ENCODE data around the gene ZCCHC2.

ZCCHC2 gene

DNA sequence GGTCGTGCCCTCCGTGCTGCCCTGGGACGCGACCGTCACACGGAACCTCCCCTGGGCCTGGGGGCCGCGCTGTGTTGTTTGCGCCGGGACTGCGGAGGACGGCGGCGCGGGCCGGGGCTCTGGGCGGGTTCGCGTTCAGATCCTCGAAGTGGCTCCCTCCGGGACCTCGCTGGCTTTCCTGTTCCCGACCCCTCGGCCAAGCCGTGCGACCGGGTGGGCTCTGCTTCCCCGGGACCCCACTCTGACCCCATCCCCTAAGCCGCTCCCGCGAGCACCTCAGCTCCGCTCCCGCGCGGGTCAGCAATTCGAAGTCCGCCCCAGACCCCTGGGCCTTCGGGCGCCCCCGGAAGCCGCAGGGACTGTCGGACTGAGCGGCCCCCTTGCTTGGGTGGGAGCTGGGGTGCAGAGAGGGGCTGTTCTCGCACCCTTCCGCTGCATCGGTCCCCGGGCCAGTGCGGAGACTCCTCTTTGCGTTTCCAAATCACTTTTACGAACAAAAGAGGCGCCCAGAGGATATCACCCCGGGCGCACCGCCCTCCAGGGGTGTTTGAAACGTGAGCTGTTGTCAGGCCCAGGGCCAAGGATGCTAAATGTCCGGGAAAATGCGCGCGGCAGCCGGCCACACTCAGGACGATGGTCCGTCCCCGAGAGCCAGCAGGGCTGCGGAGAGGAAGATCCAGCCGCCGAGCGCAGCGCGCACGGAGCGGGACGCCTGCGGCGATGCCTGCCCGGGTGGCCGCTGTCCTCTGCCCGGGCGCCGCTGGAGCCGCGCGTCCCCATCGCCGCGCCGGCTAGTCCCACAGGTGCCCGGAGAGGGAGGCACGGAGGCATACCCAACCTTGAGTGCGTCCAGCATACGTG is 73.5 kb downstream of the ZCCHC2 start:
- H3K79me2 ChIP-seq (ENCODE audit: insufficient read depth, low read length), result no peaks in the 10 kb centered on the region
- H2AFZ ChIP-seq (ENCODE audit: low read depth, low read length, severe bottlenecking), result no peak overlapping the region
- H3K9me2 ChIP-seq (replicated peaks; ENCODE audit: insufficient read depth, low read length), result no peaks in the 10 kb centered on the region
- H3K36me3 ChIP-seq (ENCODE audit: low read length), result no peaks in the 10 kb centered on the region
- no peaks in the 10 kb centered on the region for H3K27me3 ChIP-seq (ENCODE audit: low read length)
- no peak overlapping the region for H3K4me2 ChIP-seq (ENCODE audit: low read depth, low read length, poor library complexity, severe bottlenecking)
- no peaks in the 10 kb centered on the region for H3F3A ChIP-seq (ENCODE audit: insufficient read depth)
- H3K4me3 ChIP-seq (ENCODE audit: insufficient read depth, low read length, poor library complexity, severe bottlenecking), result no peak overlapping the region
- no peak overlapping the region for H3K27ac ChIP-seq (ENCODE audit: low read depth, low read length)
- H4K20me1 ChIP-seq (ENCODE audit: low read depth, low read length), result no peaks in the 10 kb centered on the region
- H3K9ac ChIP-seq (ENCODE audit: low read length), result no peak overlapping the region
- no peak for TF ChIP-seq EZH2phosphoT487 (conservative IDR thresholded peaks at IDR 0.05; ENCODE audit: low read length)
- TF ChIP-seq CTCF (IDR thresholded peaks at IDR 0.05; ENCODE audit: insufficient read depth, low read length, poor library complexity, severe bottlenecking), result no peak
- peaks cover 4% of the 10 kb centered on the region; the same call in 1 of the 2 replicates for H3K9me3 ChIP-seq (ENCODE audit: insufficient read depth, low read length)

- no peaks in the 10 kb centered on the region for H3K9me2 ChIP-seq (replicated peaks; ENCODE audit: insufficient read depth, low read length)
- no peak overlapping the region for H3K4me3 ChIP-seq (ENCODE audit: insufficient read depth, low read length, poor library complexity, severe bottlenecking)
- no peak for TF ChIP-seq CTCF (IDR thresholded peaks at IDR 0.05; ENCODE audit: insufficient read depth, low read length, poor library complexity, severe bottlenecking)
- TF ChIP-seq EZH2phosphoT487 (conservative IDR thresholded peaks at IDR 0.05; ENCODE audit: low read length), result no peak
- no peaks in the 10 kb centered on the region for H4K20me1 ChIP-seq (ENCODE audit: low read depth, low read length)
- no peak overlapping the region for H3K4me2 ChIP-seq (ENCODE audit: low read depth, low read length, poor library complexity, severe bottlenecking)
- no peak overlapping the region for H3K27ac ChIP-seq (ENCODE audit: low read depth, low read length)
- no peaks in the 10 kb centered on the region for H3K79me2 ChIP-seq (ENCODE audit: insufficient read depth, low read length)
- H3K36me3 ChIP-seq (ENCODE audit: low read length), result no peaks in the 10 kb centered on the region
- H2AFZ ChIP-seq (ENCODE audit: low read depth, low read length, severe bottlenecking), result no peak overlapping the region
- H3K27me3 ChIP-seq (ENCODE audit: low read length), result no peaks in the 10 kb centered on the region
- no peak overlapping the region for H3K9ac ChIP-seq (ENCODE audit: low read length)
- H3K9me3 ChIP-seq (ENCODE audit: insufficient read depth, low read length), result no peaks in the 10 kb centered on the region
- H3F3A ChIP-seq (ENCODE audit: insufficient read depth), result no peaks in the 10 kb centered on the region
Measured at GRCh38 chr18:62601871-62602270, 79.0 kb downstream of the ZCCHC2 start.

DNA sequence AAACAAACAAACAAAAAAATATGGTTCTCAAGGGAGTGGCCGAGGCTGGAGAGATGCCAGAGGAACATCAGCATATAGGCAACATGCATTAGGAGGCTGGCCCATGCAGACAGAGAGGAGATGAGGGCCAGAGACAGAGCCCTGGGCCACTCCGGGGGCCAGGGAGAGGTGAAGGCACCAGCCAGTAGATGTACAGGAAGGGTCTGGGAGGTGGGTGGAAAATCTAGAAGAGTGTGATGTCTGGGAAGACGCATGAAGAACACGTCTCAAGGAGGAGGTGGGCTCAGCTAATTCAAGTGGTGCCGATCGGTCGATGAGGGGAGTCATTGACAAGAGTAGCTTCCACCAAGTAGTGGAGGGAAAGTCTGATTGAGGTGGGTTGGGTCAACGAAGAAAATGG is 79.9 kb downstream of the ZCCHC2 start:
- no peaks in the 10 kb centered on the region for H3F3A ChIP-seq (ENCODE audit: insufficient read depth)
- H3K79me2 ChIP-seq (ENCODE audit: insufficient read depth, low read length), result no peaks in the 10 kb centered on the region
- no peak for TF ChIP-seq CTCF (IDR thresholded peaks at IDR 0.05; ENCODE audit: insufficient read depth, low read length, poor library complexity, severe bottlenecking)
- no peak for TF ChIP-seq EZH2phosphoT487 (conservative IDR thresholded peaks at IDR 0.05; ENCODE audit: low read length)

More for the DNA sequence above, 79.9 kb downstream of the ZCCHC2 start:
- Histone ChIP-seq H3K4me2 (ENCODE audit: low read depth, low read length, poor library complexity, severe bottlenecking) (no peak overlapping the region), H3K9me3 (ENCODE audit: insufficient read depth, low read length) (no peaks in the 10 kb centered on the region), H3K9me2 (replicated peaks; ENCODE audit: insufficient read depth, low read length) (no peaks in the 10 kb centered on the region), H3K27ac (ENCODE audit: low read depth, low read length) (no peak overlapping the region), H3K27me3 (ENCODE audit: low read length) (no peaks in the 10 kb centered on the region), H2AFZ (ENCODE audit: low read depth, low read length, severe bottlenecking) (no peak overlapping the region), H3K9ac (ENCODE audit: low read length) (no peak overlapping the region), H4K20me1 (ENCODE audit: low read depth, low read length) (no peaks in the 10 kb centered on the region), H3K36me3 (ENCODE audit: low read length) (no peaks in the 10 kb centered on the region), H3K4me3 (ENCODE audit: insufficient read depth, low read length, poor library complexity, severe bottlenecking) (no peak overlapping the region)

Measured in SU-DHL-6 (cell line).